Prostate gland (tissue), 2 donors: ENCODE results near the gene IMMP2L.

ENCODE experiments used
- POLR2AphosphoS5 ChIP-seq: sonication (generic); formaldehyde crosslinking; IDR thresholded peaks from one replicate; pipeline ENCODE4 v1.6.1; 2017; ENCODE audit warnings: antibody characterized with exemption
- TF ChIP-seq, protein P1 (sequence below), 4 experiments: fragments of 200-600 bp in 2 of 4; fragments of 450-650 bp in 2 of 4; sonication (generic) in 2 of 4; IDR thresholded peaks; 1 replicate in 3 of 4; 2 replicates in 1 of 4; pipeline ENCODE4 v1.5.1; 2016 to 2019; ENCODE audit warnings: antibody characterized with exemption in 4 of 4, mild to moderate bottlenecking in 2 of 4, moderate library complexity in 2 of 4

DNA sequence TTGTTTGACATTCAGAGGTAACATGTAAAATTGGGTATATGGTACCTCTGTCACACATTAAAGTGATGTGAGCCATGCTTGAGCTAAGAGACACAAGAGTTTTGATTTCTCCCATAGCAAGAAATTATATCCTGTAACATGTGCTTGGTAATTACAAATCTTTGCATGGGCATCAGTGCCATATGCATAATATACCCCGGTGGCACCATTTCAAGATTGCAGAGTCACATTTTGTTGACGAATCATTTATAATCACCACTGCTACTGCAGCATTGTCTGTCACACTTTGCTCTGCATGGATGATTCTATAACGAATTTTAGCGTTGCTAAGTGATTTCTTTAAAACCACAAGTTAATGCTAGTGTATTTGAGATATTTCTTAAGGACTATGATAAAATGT, 915.0 kb downstream of the IMMP2L start:
- TF ChIP-seq, protein P1, sequence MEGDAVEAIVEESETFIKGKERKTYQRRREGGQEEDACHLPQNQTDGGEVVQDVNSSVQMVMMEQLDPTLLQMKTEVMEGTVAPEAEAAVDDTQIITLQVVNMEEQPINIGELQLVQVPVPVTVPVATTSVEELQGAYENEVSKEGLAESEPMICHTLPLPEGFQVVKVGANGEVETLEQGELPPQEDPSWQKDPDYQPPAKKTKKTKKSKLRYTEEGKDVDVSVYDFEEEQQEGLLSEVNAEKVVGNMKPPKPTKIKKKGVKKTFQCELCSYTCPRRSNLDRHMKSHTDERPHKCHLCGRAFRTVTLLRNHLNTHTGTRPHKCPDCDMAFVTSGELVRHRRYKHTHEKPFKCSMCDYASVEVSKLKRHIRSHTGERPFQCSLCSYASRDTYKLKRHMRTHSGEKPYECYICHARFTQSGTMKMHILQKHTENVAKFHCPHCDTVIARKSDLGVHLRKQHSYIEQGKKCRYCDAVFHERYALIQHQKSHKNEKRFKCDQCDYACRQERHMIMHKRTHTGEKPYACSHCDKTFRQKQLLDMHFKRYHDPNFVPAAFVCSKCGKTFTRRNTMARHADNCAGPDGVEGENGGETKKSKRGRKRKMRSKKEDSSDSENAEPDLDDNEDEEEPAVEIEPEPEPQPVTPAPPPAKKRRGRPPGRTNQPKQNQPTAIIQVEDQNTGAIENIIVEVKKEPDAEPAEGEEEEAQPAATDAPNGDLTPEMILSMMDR (IDR thresholded peaks at IDR 0.05): no peak
- TF ChIP-seq POLR2AphosphoS5: no peak
